ENCODE measurements around the gene RMDN2.

- no peak for TF ChIP-seq CTCF (conservative IDR thresholded peaks at IDR 0.05; ENCODE audit: low read depth in 2 of 2)
- no peak for TF ChIP-seq POLR2AphosphoS5 (IDR thresholded peaks at IDR 0.05; ENCODE audit: low read depth)
- TF ChIP-seq STAT1 (IDR thresholded peaks at IDR 0.05; ENCODE audit: unreplicated experiment) = no peak
- TF ChIP-seq EZH2phosphoT487 (IDR thresholded peaks at IDR 0.05; ENCODE audit: unreplicated experiment) = no peak
- no peak for TF ChIP-seq EZH2 (IDR thresholded peaks at IDR 0.05; ENCODE audit: low read depth, unreplicated experiment)
- no peak for TF ChIP-seq ZNF114 (CRISPR knock-in tag; IDR thresholded peaks at IDR 0.05)
- TF ChIP-seq CREB1 (CRISPR knock-in tag; IDR thresholded peaks at IDR 0.05; ENCODE audit: low read depth) = no peak
- TF ChIP-seq JUNB (IDR thresholded peaks at IDR 0.05; ENCODE audit: unreplicated experiment) = no peak
- no peak for TF ChIP-seq ZNF331 (CRISPR knock-in tag; IDR thresholded peaks at IDR 0.05; ENCODE audit: low read depth)
- TF ChIP-seq REST (IDR thresholded peaks at IDR 0.05; ENCODE audit: unreplicated experiment) = no peak
- no peak for TF ChIP-seq ZNF462 (CRISPR knock-in tag; IDR thresholded peaks at IDR 0.05)
- TF ChIP-seq NANOG (IDR thresholded peaks at IDR 0.05; ENCODE audit: borderline replicate concordance) = no peak
Observed at GRCh38 chr2:37928377-37928776, 3.3 kb downstream of the RMDN2 start.

Measured in GM23338 (cell line).